Tibial nerve (tissue), 4 donors: Measurements from ENCODE around the gene ALDH3B1.
"Not testable (repeated sequence)": the region's sequence is repeated elsewhere in the genome, so short reads cannot be mapped to it uniquely, and the experiment has no call there.

Experiments used
- CTCF ChIP-seq, 5 experiments: fragments of 200-600 bp in 3 of 5; fragments of 450-650 bp in 2 of 5; sonication (generic) in 3 of 5; IDR thresholded peaks; one replicate each; pipeline ENCODE4 v1.5.1; 2016 to 2019; ENCODE audit warnings: antibody characterized with exemption in 5 of 5, mild to moderate bottlenecking in 3 of 5, moderate library complexity in 2 of 5
- EP300 ChIP-seq, 2 donors: sonication (generic); formaldehyde crosslinking; IDR thresholded peaks; one replicate each; pipeline ENCODE4 v1.6.1; 2017; ENCODE audit warnings: antibody characterized with exemption in 2 of 2, mild to moderate bottlenecking in 1 of 2
- POLR2A ChIP-seq, 2 donors: fragments of 450-650 bp; IDR thresholded peaks; one replicate each; pipeline ENCODE4 v1.6.1; 2017; ENCODE audit warnings: antibody characterized with exemption in 2 of 2, mild to moderate bottlenecking in 2 of 2, moderate library complexity in 2 of 2

- peak; percentile 39 to 64 (median 44) for TF ChIP-seq CTCF (IDR thresholded peaks at IDR 0.05)
- TF ChIP-seq POLR2A, EP300 (IDR thresholded peaks at IDR 0.05): not testable (repeated sequence)
Measured at GRCh38 chr11:67993821-67994220, 16.3 kb upstream of the ALDH3B1 start.
